ENCODE results near the gene DNAJA1.
A peak's percentile ranks its signal among the peaks of the same experiment; 100 is the strongest.

Gene DNAJA1

DNA sequence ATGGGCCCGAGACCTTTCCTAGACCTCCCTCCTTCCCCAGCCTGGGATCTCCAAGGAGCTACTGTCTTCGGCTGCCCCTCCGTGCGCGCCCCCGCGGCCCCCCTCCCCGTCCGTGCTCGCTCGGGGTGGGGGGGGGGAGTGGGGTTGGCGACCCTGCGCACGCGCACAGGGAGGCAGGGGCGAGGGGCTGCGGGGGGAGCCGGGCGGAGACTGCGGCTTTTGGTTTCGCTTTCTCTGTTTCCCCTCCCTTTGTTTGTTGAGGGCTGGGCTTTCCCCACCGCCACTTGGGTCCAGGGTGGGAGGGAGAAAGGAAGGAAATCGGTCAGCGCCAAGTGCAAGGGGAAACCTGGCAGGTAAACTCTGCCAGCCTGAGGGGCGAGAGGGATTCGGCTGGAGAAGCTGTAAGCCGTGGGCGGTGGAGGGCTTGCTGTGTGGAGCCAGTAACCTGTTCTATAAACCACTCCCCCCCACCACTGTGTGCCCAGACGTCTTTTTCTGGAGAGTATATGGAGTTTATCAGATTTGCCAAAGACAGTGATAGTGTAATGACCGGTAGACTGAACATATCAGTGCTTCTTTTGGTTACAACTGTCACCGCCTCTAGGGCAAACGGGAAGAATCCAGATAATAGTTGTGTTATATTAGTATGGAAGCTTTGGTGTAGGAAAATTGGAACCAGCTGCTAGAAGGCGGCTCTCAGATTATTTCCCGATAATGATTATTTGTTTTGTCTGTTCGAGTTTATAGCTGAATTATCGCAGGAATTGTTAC, 684 bp downstream of the DNAJA1 start:
- peak in 45 of 51 donors; percentile 21 to 83 (median 62) for DNase-seq

GRCh38 chr9:33029231-33029786, 4.2 kb downstream of the DNAJA1 start:
- DNase-seq, result no peak

- DNase-seq, result no peak
These were observed 5.2 kb downstream of the DNAJA1 start for GRCh38 chr9:33030285-33030684.

DNA sequence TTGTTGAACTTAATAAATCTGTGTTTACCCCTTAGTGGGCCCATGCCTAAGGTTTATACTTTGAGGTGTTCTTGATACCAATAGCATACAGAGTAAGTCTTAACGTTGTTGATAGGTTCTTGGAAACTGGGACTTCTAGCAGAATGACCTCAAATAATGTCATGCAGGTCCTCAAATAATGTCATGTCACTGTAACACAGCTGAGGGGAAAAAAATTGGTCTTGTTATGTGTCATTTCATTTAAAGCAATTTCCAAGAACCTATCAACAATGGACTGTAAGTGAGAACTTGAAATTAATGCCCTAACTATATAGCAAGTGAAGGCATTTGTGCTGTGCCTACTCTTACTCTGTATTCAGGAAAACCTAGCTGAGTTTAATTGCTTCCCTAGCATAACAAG, 7.2 kb downstream of the DNAJA1 start:
- no peak for DNase-seq

DNA sequence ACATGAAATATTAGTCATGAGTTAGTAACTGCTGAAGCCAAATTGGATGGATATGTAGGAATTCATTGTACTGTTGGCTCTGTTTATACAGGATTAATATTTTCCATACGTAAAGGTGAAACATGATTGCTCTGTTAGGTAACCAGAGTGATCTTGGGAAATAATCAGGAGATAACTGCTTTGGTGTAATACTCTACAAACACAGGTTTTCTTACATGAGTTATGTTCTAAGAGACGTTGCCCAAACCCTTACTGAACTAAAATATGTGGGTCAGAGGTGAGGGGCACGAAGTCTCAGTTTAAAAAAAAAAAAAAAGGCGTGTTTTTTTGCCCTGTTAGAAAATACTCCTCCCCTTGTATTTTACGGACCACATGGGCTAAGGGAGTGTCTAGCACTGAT, 7.8 kb downstream of the DNAJA1 start:
- DNase-seq, result no peak

GRCh38 chr9:33040792-33041431, 15.8 kb downstream of the DNAJA1 start:
- no peak for DNase-seq

- no peak for DNase-seq
These were observed 16.5 kb downstream of the DNAJA1 start for GRCh38 chr9:33041432-33042188.

DNA sequence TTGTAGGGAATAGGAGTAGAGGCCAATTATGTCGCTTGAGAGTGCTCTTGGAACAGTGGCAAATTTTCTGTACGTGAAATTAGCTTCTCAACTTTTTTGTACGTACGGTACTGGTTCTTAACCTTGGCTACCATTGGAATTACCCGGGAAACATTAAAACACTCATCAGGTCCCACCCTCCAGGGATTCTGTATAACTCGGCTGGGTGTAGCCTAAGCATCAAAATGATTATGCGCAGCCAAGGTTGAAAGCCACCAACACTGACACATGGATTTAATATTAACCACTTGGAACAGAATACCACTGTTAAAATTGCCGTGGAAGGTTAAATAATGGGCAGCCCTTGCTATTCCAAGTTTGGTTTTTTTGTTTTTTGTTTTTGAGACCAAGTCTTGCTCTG, 17.4 kb downstream of the DNAJA1 start:
- no peak for DNase-seq

GRCh38 chr9:33043671-33044070, 18.6 kb downstream of the DNAJA1 start:
- peak in 1 of 51 donors; percentile 41 for DNase-seq

DNA sequence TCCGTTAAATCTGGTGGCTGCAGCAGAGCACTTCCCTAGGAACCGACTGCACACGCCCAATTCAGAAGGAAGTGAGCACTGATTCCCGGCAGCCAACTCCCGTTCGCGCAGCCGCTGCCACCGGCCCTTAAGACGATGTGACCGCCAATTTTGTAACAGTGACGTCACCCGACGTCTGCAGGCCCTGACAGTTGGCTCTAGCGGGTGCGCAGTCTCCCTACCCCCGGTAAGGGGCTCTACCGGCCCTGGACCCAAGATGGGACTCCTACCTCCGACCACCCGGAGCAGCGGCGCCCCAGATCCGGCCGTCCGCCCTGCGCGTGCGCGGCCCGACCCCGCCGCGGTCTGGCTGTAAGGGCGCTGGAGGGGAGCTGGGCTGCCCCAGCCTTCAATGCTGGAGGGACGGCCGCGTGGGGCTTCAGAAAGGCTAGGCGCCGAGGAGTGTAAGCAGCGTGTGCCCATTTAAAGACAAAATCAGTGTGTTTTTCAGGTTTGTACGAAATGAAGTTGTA, 19.1 kb downstream of the DNAJA1 start:
- peak; percentile 8 to 84 (median 62) for DNase-seq

DNA sequence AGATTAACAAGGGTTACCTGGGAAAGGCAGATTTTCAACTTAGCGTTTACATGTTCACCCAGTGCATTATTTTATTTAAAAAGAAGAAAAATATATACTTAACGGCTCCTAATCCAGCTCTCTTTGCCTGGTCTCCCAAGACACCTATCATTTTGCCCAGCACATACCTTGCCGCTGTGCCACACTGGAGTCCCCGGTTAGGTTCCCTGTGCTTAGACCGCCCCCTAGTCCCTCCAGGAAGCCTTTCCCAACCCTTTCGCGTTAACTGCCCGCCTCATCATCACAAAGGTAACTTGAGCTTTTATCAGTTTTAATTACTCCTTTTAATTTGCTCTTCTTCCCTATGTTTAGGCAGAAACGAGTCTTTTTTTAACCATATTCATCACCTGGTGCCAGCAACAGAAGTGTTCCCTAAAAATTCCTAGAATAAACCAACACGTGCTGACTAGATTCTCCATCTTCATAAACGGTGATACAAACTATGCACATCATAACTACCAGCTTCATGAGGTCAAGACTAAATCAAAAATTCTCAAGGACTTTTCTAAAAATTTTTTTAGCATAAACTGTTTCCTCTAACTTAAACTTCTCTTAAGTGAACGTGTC, 19.7 kb downstream of the DNAJA1 start:
- peak in 7 of 51 donors; percentile 8 to 62 (median 19) for DNase-seq

GRCh38 chr9:33046061-33046460, 21.0 kb downstream of the DNAJA1 start:
- DNase-seq, result no peak

- DNase-seq, result no peak
These were observed 23.0 kb downstream of the DNAJA1 start for GRCh38 chr9:33048054-33048465.

DNA sequence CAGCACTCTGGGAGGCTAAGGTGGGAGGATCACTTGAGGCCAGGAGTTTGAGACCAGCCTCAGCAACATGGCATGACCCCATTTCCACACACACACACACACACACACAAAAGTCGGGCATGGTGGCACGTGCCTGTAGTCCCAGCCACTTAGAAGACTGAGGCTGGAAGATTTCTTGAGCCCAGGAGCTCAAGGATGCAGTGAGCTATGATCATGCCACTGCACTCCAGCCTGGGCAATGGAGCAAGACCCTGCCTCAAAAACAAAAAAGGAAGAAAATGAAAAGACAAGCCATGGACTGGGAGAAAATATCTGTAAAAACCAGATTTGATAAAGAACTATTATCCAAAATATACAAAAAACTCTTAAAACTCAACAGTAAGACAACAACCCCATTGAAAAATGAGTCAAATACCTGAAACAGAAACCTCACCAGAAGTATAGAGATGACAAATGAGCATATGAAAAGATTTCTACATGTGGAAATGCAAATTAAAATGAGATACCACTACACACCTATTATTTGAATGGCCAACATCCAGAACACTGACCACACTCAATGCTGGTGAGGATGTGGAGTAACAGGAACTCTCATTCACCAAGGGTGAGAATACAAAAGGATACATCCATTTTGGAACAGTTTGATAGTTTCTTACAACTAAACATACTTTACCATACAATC, 24.7 kb downstream of the DNAJA1 start:
- DNase-seq, result no peak

GRCh38 chr9:33051144-33051543, 26.1 kb downstream of the DNAJA1 start:
- DNase-seq, result no peak

GRCh38 chr9:33065157-33066076, 40.3 kb downstream of the DNAJA1 start:
- peak in 1 of 51 donors; percentile 14 for DNase-seq

- no peak for DNase-seq
These were observed 43.9 kb downstream of the DNAJA1 start for GRCh38 chr9:33068991-33069390.

DNA sequence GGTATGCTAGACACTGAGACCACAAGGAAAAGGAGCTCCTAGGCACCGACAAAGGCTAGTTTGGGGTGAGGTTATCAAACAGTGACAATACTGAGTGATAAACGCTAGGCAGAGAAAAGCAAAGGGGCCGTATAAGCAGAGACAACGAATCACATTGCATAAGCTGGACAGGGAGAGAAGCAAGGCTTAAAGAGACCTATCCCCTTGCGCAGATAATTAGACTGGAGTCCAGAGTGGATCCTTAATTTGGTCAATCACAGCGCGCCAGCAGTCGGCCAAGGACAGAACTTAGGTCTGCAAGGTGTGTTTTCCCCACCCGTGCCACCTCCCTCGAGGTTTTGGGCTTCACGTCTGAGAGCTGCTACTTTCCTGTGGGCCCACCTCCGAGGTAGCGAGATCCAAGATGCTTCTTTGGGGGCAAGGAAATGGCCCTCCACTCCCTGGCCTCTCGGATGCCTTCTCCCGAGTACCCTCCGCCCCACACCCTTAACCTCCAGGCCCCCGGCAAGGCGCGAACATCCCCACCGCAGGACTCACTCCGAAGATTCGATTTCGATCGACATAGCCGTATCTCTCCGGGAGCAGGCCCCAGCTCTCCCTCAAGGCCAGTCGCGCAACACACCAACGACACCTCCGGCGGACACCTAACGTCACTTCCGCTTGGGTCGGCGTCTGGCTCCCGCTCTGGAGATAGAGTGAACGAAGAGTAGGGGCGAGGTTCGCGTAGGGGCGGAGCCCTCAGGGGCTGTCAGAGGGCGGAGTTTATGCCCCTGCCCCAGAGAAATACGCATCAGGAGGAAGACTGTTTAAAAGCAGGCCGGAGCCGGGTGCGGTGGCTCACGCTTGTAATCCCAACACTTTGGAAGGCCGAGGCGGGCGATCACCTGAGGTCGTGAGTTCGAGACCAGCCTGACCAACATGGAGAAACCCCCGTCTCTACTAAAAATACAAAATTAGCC, 51.3 kb downstream of the DNAJA1 start, which contains the start of gene SMU1:
Gene SMU1, minus strand, starts transcription at position 629 of the 959 bp plus-strand sequence. Its CDS starts 66 bp downstream, at position 563.
- DNase-seq, result peak; percentile 40 to 97 (median 93)
